Endothelial cell of umbilical vein (primary cell): ENCODE data around the gene KIR3DL1. TPM values are rescaled to one million over a fixed set of nuclear protein-coding genes. Genes with fewer than 3 reads are reported as not detected.
"Not testable (repeated sequence)": the region's sequence is repeated elsewhere in the genome, so short reads cannot be mapped to it uniquely, and the experiment has no call there.

Experiments used
- BruUV-seq: library from RNA; stranded (reverse); fragments of 400-500 nt; replicated peaks from 2 replicates; lab custom pipeline; 2021; lab: Mats Ljungman, UMichigan
- CTCF ChIA-PET: fragments of 300-600, 350-600 bp; sonication (Branson Sonifier 250); formaldehyde crosslinking; loops from one replicate; lab custom pipeline; 2021; ENCODE audit warnings: antibody characterized with exemption, inconsistent platforms; lab: Charles Lee
- POLR2A ChIA-PET: fragments of 300-600, 350-600 bp; sonication (Branson Sonifier 250); formaldehyde crosslinking; loops from one replicate; lab custom pipeline; 2021; ENCODE audit warnings: antibody characterized with exemption, inconsistent platforms; lab: Charles Lee
- DNase-seq: peaks from one replicate; pipeline ENCODE4 v3.0.0-alpha.2; 2011; ENCODE audit warnings: low read depth, low spot score
- FAIRE-seq: peaks from 2 replicates; lab custom pipeline; 2011; peaks lifted over from hg19 to GRCh38; lab: Jason Lieb, UNC
- H2AFZ ChIP-seq: 2 replicates; pipeline ENCODE4 v1.6.0; 2012; ENCODE audit warnings: low read depth, low read length, control low read depth, inconsistent platforms
- H3K27ac ChIP-seq: 2 replicates; pipeline ENCODE4 v1.5.1; 2011; ENCODE audit warnings: low read depth, mild to moderate bottlenecking, control low read depth, low read length, moderate library complexity; ENCODE audit not compliant: insufficient read depth
- H3K27me3 ChIP-seq, 2 experiments: 2 replicates each; pipeline versions ENCODE4 v1.6.0 to v1.6.1; 2011; ENCODE audit warnings: low read length in 2 of 2, mixed read lengths in 1 of 2; ENCODE audit not compliant: control insufficient read depth in 2 of 2, insufficient read depth in 2 of 2
- H3K36me3 ChIP-seq, 2 experiments: 2 replicates in 1 of 2; 3 replicates in 1 of 2; pipeline ENCODE4 v1.5.1; 2011; ENCODE audit warnings: low read length in 2 of 2, mild to moderate bottlenecking in 1 of 2, moderate library complexity in 1 of 2; ENCODE audit not compliant: control insufficient read depth in 2 of 2, insufficient read depth in 2 of 2; ENCODE audit errors: extremely low read depth in 1 of 2
- H3K4me1 ChIP-seq: 3 replicates; pipeline ENCODE4 v1.5.1; 2011; ENCODE audit warnings: mild to moderate bottlenecking, low read length; ENCODE audit not compliant: control insufficient read depth, insufficient read depth; ENCODE audit errors: extremely low read depth
- H3K4me2 ChIP-seq: 2 replicates; pipeline ENCODE4 v1.6.1; 2011; ENCODE audit warnings: low read length, control low read depth, mixed read lengths; ENCODE audit not compliant: insufficient read depth
- H3K4me3 ChIP-seq, 3 experiments: fragments of 200-600 bp in 1 of 3; sonication (generic), shearing (Covaris generic) in 1 of 3; replicated peaks in 1 of 3; 2 replicates each; pipeline ENCODE4 v1.5.1; 2011 to 2016; ENCODE audit warnings: control low read depth in 3 of 3, low read length in 3 of 3, mild to moderate bottlenecking in 2 of 3, inconsistent platforms in 1 of 3, low read depth in 1 of 3, moderate library complexity in 1 of 3; ENCODE audit not compliant: insufficient read depth in 1 of 3
- H3K79me2 ChIP-seq: 2 replicates; pipeline ENCODE4 v1.6.0; 2012; ENCODE audit warnings: low read length, inconsistent platforms; ENCODE audit not compliant: control insufficient read depth, insufficient read depth
- H3K9ac ChIP-seq: replicated peaks from 2 replicates; pipeline ENCODE3; 2011; ENCODE audit warnings: low read length, control low read depth; ENCODE audit not compliant: insufficient read depth; ENCODE audit errors: extremely low read depth
- H3K9me1 ChIP-seq: replicated peaks from 3 replicates; pipeline ENCODE4 v1.6.0; 2011; ENCODE audit warnings: mild to moderate bottlenecking, low read length; ENCODE audit not compliant: control insufficient read depth, insufficient read depth; ENCODE audit errors: extremely low read depth
- H3K9me3 ChIP-seq: replicated peaks from 2 replicates; pipeline ENCODE4 v1.5.1; 2012; ENCODE audit warnings: low read length, inconsistent platforms; ENCODE audit not compliant: control insufficient read depth, insufficient read depth
- H4K20me1 ChIP-seq: replicated peaks from 2 replicates; pipeline ENCODE3; 2011; ENCODE audit warnings: mild to moderate bottlenecking, low read length; ENCODE audit not compliant: control insufficient read depth, insufficient read depth; ENCODE audit errors: extremely low read depth
- dilution Hi-C: fragments of 300-500 bp; cut with MboI; formaldehyde crosslinking; loops from one replicate; pipeline ENCODE4 v1.15.0; 2019; ENCODE audit warnings: low sequenced_read_pairs; ENCODE audit not compliant: extremely low pct_ligation_motif_present
- intact Hi-C: fragments of 100-400 bp; cut with micrococcal nuclease; formaldehyde crosslinking; loops from one replicate; pipeline ENCODE4 v1.10.0; 2022
- polyA plus RNA-seq, 4 experiments: library from polyadenylated mRNA; depleted of rRNA in 3 of 4; stranded (reverse) in 3 of 4; unstranded in 1 of 4; fragments of >200 nt; gene quantifications; 2 replicates each; pipeline versions ENCODE4 v1.2.1 to v1.2.3, GENCODE V29; 2011 to 2012; ENCODE audit warnings: missing spikeins in 1 of 4
- total RNA-seq: library from RNA; stranded (reverse); gene quantifications from 2 replicates; pipeline ENCODE4 v1.2.3, GENCODE V29; 2021

The KIR3DL1 gene
- total and polyA plus RNA-seq, 2 donors (not counting 3 experiments of a cell fraction or from before 2014, with no cell fraction given): not detected

DNA sequence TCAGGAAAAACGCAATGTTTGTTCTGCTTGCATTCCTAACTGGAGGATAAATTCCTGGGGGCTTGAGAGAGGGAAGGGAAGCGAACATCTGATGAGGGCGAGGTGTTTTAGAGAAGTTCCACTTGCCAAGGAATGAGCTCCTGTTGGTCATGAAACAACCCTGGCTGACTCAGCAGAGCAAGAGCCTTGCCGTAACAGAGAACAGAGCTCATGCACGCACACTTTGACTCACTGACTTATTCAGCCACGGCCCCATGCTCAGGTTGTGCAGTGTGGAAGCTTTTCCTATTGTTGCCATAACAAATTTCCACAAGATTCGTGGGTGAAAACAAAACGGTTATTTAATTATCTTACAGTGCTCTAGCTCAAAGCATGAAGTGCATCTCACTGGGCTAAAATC lies 26.9 kb downstream of the KIR3DL1 start:
- FAIRE-seq, H3K4me1 ChIP-seq, H3K27me3 ChIP-seq, BruUV-seq, H3K9ac ChIP-seq, H3K79me2 ChIP-seq, POLR2A ChIA-PET, H3K36me3 ChIP-seq, H3K9me1 ChIP-seq, CTCF ChIA-PET, H2AFZ ChIP-seq, H3K27ac ChIP-seq, DNase-seq, intact Hi-C loops, H3K9me3 ChIP-seq, H3K4me3 ChIP-seq, H3K4me2 ChIP-seq, dilution Hi-C loops, H4K20me1 ChIP-seq: not testable (repeated sequence)

- H3K9me1 ChIP-seq, BruUV-seq, POLR2A ChIA-PET, intact Hi-C loops, H2AFZ ChIP-seq, H3K27me3 ChIP-seq, H3K9me3 ChIP-seq, H3K27ac ChIP-seq, H3K4me3 ChIP-seq, H3K9ac ChIP-seq, dilution Hi-C loops, H3K4me2 ChIP-seq, H3K79me2 ChIP-seq, FAIRE-seq, H3K36me3 ChIP-seq, DNase-seq, H4K20me1 ChIP-seq, H3K4me1 ChIP-seq, CTCF ChIA-PET: not testable (repeated sequence)
Measured at GRCh38 chr19:54850061-54850640, 33.9 kb downstream of the KIR3DL1 start, which contains the start of gene KIR3DL2. Gene KIR3DL2, plus strand, starts transcription at chr19:54850443. Its CDS starts 33 bp downstream, at chr19:54850476.
